GM12891 (cell line): Measurements from ENCODE around the gene MRAP.

ENCODE experiments used
- POLR2A ChIP-seq: IDR thresholded peaks from 2 replicates; pipeline ENCODE4 v1.6.1; 2011; ENCODE audit warnings: low read depth, low read length, control low read depth
- POLR2AphosphoS5 ChIP-seq: IDR thresholded peaks from 2 replicates; pipeline ENCODE4 v1.6.1; 2011; ENCODE audit warnings: low read depth, low read length, control low read depth
- TAF1 ChIP-seq: IDR thresholded peaks from 2 replicates; pipeline ENCODE4 v1.6.1; 2011; ENCODE audit warnings: low read depth, low read length, control low read depth

GRCh38 chr21:32256873-32257620 is 41.6 kb upstream of the MRAP start:
- TF ChIP-seq TAF1 (no peak), POLR2AphosphoS5 (no peak), POLR2A (no peak)
